NCI-H2171 treated with DMSO at 0.1 percent for 48 hours (cell line): ENCODE data around the gene SLC27A3.

Experiments used
- DNase-seq: peaks from one replicate; lab custom pipeline; 2025; lab: John Stamatoyannopoulos, UW

The SLC27A3 gene

GRCh38 chr1:153799566-153800465 is 24.6 kb downstream of the SLC27A3 start:
- no peak for DNase-seq

- no peak for DNase-seq
Measured at GRCh38 chr1:153800516-153800915, 25.3 kb downstream of the SLC27A3 start.

DNA sequence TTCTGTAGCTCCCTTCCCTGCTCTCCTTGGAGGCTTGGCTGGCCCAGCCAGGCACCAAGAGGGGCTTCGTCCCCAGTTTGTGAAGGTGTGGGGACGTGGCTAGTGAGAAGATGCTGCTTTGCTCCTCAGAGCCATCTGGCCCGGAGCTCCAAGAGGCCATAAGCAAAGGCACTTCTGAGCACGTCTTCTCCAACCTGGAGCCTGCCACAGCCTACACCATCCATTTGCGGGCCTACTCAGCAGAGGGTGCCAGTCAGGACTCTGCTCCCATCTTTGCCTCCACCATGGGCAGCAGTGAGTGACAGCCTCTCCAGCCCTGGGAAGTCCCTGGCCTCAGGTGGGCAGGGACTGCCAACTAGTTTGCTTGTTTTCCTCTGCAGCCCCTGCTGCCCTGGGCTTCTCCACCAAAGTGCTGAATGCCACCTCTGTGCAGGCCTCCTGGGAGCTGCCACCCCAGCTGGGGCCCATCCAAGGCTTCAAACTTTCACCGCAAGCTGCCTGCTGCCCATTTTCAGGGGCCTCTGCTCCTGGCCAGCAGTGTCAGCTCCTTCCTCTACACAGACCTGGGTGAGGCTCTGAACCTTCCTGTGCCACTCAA is 25.9 kb downstream of the SLC27A3 start:
- DNase-seq = no peak

DNA sequence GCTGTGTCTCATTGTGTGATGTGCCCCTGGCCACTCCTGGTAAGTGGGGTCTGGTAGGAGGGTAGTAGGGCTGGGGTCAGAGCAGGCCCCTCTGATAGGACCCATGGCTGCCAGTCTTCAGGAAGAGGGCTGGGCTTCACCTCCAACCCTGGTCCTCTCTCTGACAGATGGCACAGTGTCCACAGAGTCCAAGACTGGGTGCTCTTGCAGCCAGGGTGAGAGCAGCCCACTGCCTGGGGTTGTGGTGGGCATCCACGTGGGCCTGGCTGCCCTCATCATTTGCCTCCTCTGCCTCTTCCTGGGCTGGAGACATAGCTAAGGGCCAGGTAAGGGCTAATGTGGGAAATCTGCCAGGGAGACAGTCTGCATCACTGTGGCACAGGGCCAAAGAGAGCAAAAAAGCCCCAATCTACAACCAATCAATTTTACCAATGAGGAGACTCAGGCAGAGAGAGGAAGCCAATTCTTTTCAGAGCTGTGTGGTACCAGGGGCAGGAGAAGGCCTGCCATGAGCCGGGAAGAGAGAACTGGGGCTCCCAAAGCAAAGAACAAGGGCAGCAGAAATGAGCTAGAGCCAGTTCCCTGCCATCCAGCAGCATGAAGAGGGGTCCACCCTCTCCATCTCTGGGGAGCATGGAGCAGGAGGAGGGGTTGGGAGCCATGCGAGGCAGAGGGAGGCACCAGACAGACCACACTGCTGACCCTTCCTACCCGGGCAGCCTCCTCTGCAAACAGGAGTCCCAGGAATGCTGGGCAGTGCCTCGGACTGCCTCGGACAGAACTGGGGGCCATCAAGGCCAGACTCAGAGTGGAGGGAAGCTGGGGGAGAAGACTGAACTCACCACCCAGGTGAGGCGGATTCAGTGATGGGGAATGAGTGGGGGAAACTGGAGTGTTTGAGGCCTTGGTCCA is 26.8 kb downstream of the SLC27A3 start:
- DNase-seq = no peak

- no peak for DNase-seq
Measured at GRCh38 chr1:153803470-153804056, 28.4 kb downstream of the SLC27A3 start.

DNA sequence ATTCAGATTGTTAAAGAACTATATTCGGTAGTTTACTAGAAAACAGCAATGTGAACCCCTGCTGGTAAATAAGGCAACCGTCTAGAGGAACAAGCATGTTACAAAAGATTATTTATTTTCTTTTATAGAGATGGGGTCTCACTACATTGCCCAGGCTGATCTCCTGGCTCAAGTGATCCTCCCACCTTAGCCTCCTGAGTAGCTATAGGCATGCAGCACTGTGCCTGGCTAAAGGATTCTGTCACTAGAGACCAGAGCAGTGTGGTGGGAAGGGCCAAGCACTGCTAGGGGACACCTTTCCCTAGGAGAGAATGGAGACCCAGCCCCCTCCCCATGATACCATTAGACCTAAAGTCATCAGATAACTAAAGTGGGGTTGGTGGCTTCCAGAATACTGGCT is 28.9 kb downstream of the SLC27A3 start:
- DNase-seq = no peak

DNA sequence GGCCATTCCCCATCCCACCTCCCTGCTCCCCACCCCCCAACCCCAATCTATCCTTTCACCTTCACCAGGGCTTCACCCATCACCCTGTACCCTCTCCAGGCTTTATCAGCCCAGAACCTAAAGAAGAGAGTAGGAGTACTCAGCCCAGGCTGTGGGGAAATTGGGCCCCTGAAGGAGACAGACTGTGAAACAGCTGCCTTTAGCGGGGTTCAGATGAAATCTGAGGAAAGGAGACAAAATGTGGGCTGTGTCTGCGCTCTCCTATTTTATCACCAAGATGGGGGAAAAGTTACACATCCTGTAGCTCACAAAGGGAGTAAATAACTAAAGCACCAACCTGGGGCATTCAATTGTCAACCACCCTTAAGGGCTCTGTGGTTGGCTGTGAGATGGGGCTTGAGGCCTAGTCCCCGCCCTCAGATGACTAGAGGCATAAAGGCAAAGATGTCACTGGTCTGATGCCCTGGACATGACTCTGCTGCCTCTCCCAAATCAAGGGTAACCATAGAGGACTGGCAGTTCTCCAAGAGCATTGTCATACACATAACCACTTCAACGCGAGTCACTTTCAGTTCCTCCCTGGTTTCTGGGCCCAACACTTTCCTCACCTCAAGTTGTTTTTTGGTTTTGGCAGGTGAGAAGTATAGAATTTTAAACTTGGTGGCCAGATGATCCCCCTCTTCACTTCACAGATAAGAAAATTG is 30.0 kb downstream of the SLC27A3 start:
- DNase-seq = no peak

GRCh38 chr1:153805886-153806719 is 30.9 kb downstream of the SLC27A3 start:
- DNase-seq = no peak

DNA sequence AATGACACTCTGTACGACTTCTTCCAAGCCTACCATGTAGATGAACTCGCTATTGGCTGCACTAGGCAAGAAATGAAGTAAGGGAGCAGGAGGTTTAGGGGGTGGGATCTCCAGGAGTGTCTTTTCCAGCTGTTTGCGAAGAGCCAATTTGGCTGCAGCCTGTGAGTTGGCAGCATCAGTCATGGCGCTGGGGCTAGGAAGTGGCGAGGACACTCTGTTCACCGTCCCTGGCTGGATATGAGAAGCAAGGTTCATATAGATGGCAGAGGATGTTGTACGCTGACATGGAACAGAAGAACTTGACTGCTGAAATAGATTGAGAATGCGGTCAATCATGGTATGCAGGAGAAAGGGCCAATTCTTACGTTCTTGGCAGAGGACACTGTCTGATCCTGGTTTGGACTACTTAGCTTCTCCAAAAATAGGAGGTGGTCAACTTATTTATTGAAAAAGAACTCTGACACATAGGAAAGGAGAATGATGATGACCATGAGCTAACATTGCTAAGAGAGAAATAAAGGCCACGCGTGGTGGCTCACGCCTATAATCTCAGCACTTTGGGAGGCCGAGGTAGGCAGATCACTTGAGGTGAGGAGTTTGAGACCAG is 41.2 kb downstream of the SLC27A3 start:
- no peak for DNase-seq

GRCh38 chr1:153818876-153819275 is 43.7 kb downstream of the SLC27A3 start:
- DNase-seq = no peak

GRCh38 chr1:153827168-153827964 is 52.2 kb downstream of the SLC27A3 start:
- no peak for DNase-seq
